Ectodermal cell (in vitro differentiated cells): ENCODE data around the gene EFNA5.

Source experiments
- H3K27ac ChIP-seq: 2 replicates; pipeline ENCODE4 v1.7.0; 2013; ENCODE audit warnings: mild to moderate bottlenecking, low read depth, low read length; ENCODE audit not compliant: insufficient read depth, poor library complexity, severe bottlenecking
- H3K27me3 ChIP-seq: 2 replicates; pipeline ENCODE4 v1.7.0; 2013; ENCODE audit warnings: mild to moderate bottlenecking, low read length; ENCODE audit not compliant: insufficient read depth, control insufficient read depth, poor library complexity, severe bottlenecking
- H3K36me3 ChIP-seq: one replicate; pipeline ENCODE4 v1.7.0; 2013; ENCODE audit warnings: low read length; ENCODE audit not compliant: control insufficient read depth, insufficient read depth
- H3K4me1 ChIP-seq: one replicate; pipeline ENCODE4 v1.7.0; 2013; ENCODE audit warnings: low read length; ENCODE audit not compliant: control insufficient read depth, insufficient read depth
- H3K4me3 ChIP-seq: 2 replicates; pipeline ENCODE4 v1.7.0; 2013; ENCODE audit warnings: low read depth, low read length, control low read depth; ENCODE audit not compliant: insufficient read depth
- H3K9me3 ChIP-seq: 2 replicates; pipeline ENCODE4 v1.7.0; 2013; ENCODE audit warnings: mild to moderate bottlenecking, low read length, moderate library complexity; ENCODE audit not compliant: control insufficient read depth
- WGBS, 2 experiments: methylation state at CpG; one replicate each; pipeline ENCODE4 v1.1.7; 2013; ENCODE audit warnings: missing lambda C conversion rate in 2 of 2; 5-methylcytosine and 5-hydroxymethylcytosine counted together

The EFNA5 gene

GRCh38 chr5:107331312-107331711, 339.4 kb downstream of the EFNA5 start:
- H3K36me3 ChIP-seq: no peaks in the 10 kb centered on the region
- no peaks in the 10 kb centered on the region for H3K27me3 ChIP-seq
- H3K27ac ChIP-seq: no peak overlapping the region
- no peaks in the 10 kb centered on the region for H3K4me1 ChIP-seq
- H3K4me3 ChIP-seq: no peak overlapping the region
- H3K9me3 ChIP-seq: no peaks in the 10 kb centered on the region
- 83 to 97% methylated on average over 1 of the region's 1 CpG for WGBS, 2 experiments

- no peak overlapping the region for H3K4me3 ChIP-seq
- no peaks in the 10 kb centered on the region for H3K4me1 ChIP-seq
- no peak overlapping the region for H3K27ac ChIP-seq
- no peaks in the 10 kb centered on the region for H3K9me3 ChIP-seq
- no peaks in the 10 kb centered on the region for H3K36me3 ChIP-seq
- 88 to 92% methylated on average over 6 to 9 of the region's 9 CpGs for WGBS, 2 experiments
- H3K27me3 ChIP-seq: no peaks in the 10 kb centered on the region
These were observed 339.8 kb downstream of the EFNA5 start for GRCh38 chr5:107330903-107331302.

GRCh38 chr5:107329850-107330249, 340.9 kb downstream of the EFNA5 start:
- H3K36me3 ChIP-seq: no peaks in the 10 kb centered on the region
- H3K4me1 ChIP-seq: no peaks in the 10 kb centered on the region
- no peak overlapping the region for H3K4me3 ChIP-seq
- no peak overlapping the region for H3K27ac ChIP-seq
- H3K27me3 ChIP-seq: no peaks in the 10 kb centered on the region
- H3K9me3 ChIP-seq: no peaks in the 10 kb centered on the region
